NCI-H345 (cell line): Measurements from ENCODE around the gene TMEM258.

Experiments used
- DNase-seq: peaks from one replicate; lab custom pipeline; 2025; lab: John Stamatoyannopoulos, UW

The TMEM258 gene

GRCh38 chr11:61739966-61740365 lies 52.4 kb downstream of the TMEM258 start:
- no peak for DNase-seq

GRCh38 chr11:61739413-61739812 lies 53.0 kb downstream of the TMEM258 start:
- DNase-seq = no peak
